OCI-LY7 (cell line): ENCODE results near the gene EPB41L4A. TPM values are rescaled to one million over a fixed set of nuclear protein-coding genes. Genes with fewer than 3 reads are reported as not detected.

Experiments used
- BruUV-seq: library from RNA; stranded (reverse); fragments of 400-500 nt; replicated peaks from 2 replicates; lab custom pipeline; 2021; lab: Mats Ljungman, UMichigan
- CTCF ChIA-PET: fragments of 300-600 bp; sonication (Branson Sonifier 250); formaldehyde crosslinking; loops from one replicate; lab custom pipeline; 2022; ENCODE audit warnings: antibody characterized with exemption; ENCODE audit not compliant: unreplicated experiment; lab: Charles Lee
- POLR2A ChIA-PET: fragments of 300-600 bp; sonication (Branson Sonifier 250); formaldehyde crosslinking; loops from one replicate; lab custom pipeline; 2022; ENCODE audit warnings: antibody characterized with exemption; lab: Charles Lee
- DNase-seq: peaks from one replicate; pipeline ENCODE4 v3.0.0-alpha.2; 2015; ENCODE audit warnings: low spot score
- H2AFZ ChIP-seq: fragments of 200-600 bp; sonication (generic), shearing (Covaris generic); 2 replicates; pipeline ENCODE4 v1.6.1; 2014; ENCODE audit warnings: mild to moderate bottlenecking, antibody characterized with exemption, low read length, moderate library complexity
- H3K27ac ChIP-seq: fragments of 200-600 bp; sonication (generic); 2 replicates; pipeline ENCODE4 v1.5.1; 2014; ENCODE audit warnings: mixed run types, low read depth, mild to moderate bottlenecking, moderate library complexity, low read length, inconsistent platforms; ENCODE audit not compliant: poor library complexity, severe bottlenecking
- H3K36me3 ChIP-seq: fragments of 200-600 bp; sonication (generic); 2 replicates; pipeline ENCODE4 v1.6.1; 2014; ENCODE audit warnings: mild to moderate bottlenecking, antibody characterized with exemption, low read length, moderate library complexity, mixed read lengths; ENCODE audit not compliant: insufficient read depth
- H3K4me1 ChIP-seq: fragments of 200-600 bp; sonication (generic); 2 replicates; pipeline ENCODE4 v1.5.1; 2014; ENCODE audit warnings: mild to moderate bottlenecking, low read length; ENCODE audit not compliant: insufficient read depth, poor library complexity, severe bottlenecking
- H3K4me2 ChIP-seq: fragments of 200-600 bp; sonication (generic); 2 replicates; pipeline ENCODE4 v1.6.1; 2014; ENCODE audit warnings: mild to moderate bottlenecking, low read length
- H3K4me3 ChIP-seq: fragments of 200-600 bp; sonication (generic); 2 replicates; pipeline ENCODE4 v1.5.1; 2014; ENCODE audit warnings: mild to moderate bottlenecking, low read depth, low read length; ENCODE audit not compliant: poor library complexity, severe bottlenecking
- H3K79me2 ChIP-seq: fragments of 200-600 bp; sonication (generic); 2 replicates; pipeline ENCODE4 v1.6.1; 2016; ENCODE audit warnings: low read depth, mild to moderate bottlenecking, low read length, moderate library complexity, mixed read lengths; ENCODE audit not compliant: insufficient read depth
- H3K9me2 ChIP-seq: fragments of 200-600 bp; sonication (generic); 2 replicates; pipeline ENCODE4 v1.6.1; 2016; ENCODE audit warnings: mild to moderate bottlenecking, low read length, mixed read lengths; ENCODE audit not compliant: insufficient read depth
- H3K9me3 ChIP-seq: fragments of 200-600 bp; sonication (generic); 2 replicates; pipeline ENCODE4 v1.6.1; 2014; ENCODE audit warnings: mild to moderate bottlenecking, mixed run types, low read length, mixed read lengths
- H4K20me1 ChIP-seq: fragments of 200-600 bp; sonication (generic); 2 replicates; pipeline ENCODE4 v1.6.1; 2014; ENCODE audit warnings: mild to moderate bottlenecking, antibody characterized with exemption, low read length, moderate library complexity, mixed read lengths; ENCODE audit not compliant: insufficient read depth
- EZH2phosphoT487 ChIP-seq: fragments of 200-600 bp; sonication (generic); IDR thresholded peaks from 2 replicates; pipeline ENCODE4 v1.6.1; 2018; ENCODE audit warnings: low read depth, borderline replicate concordance, mild to moderate bottlenecking, mixed run types, antibody characterized with exemption, low read length, moderate library complexity, mixed read lengths
- intact Hi-C: fragments of 100-400 bp; cut with micrococcal nuclease; formaldehyde crosslinking; loops from one replicate; pipeline ENCODE4 v1.10.0; 2022; ENCODE audit not compliant: unreplicated experiment
- total RNA-seq, 2 experiments: library from RNA; depleted of rRNA in 1 of 2; stranded (reverse); fragments of >200 nt in 1 of 2; shearing (Covaris generic) in 1 of 2; gene quantifications; 2 replicates each; pipeline ENCODE4 v1.2.3, GENCODE V29; 2014 to 2022
- TF ChIP-seq, protein P1 (sequence below): fragments of 200-600 bp; sonication (generic); conservative IDR thresholded peaks from 2 replicates; pipeline ENCODE4 v1.5.1; 2014; ENCODE audit warnings: mild to moderate bottlenecking, antibody characterized with exemption, low read length, moderate library complexity, mixed read lengths

Gene EPB41L4A
- total RNA-seq, 2 experiments from 2014 or later = 0.03 TPM; not detected in 1

DNA sequence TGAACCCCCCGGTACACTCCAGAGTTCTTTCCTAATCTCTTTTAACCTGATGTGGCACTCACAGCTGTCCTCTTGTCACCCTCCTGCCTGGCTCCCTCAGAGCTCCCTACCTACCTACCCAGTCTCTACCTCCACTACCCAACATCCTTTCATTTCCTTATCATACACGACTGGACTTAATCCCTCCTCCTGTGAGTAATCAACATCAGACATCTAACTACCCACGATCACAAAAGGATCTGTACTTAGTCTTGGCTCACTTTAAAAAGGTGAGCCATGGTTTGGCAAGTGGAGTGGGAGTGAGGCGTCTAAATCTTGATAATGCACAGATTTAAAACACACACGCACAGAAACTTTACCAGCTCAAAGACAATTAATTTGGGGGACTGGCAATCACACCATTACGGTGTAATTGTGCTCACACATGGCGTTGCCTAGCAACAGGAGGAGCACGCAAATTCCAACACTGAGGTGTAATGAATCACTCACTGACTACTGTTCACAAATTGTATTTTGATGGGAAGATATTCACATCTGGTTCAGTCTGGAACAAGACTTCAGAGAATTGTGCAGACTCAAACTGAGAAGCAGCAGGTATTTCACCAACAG, 235.9 kb downstream of the EPB41L4A start:
- no peak overlapping the region for H3K27ac ChIP-seq
- intact Hi-C loops = no loop called here
- ChIA-PET POLR2A (no interaction called here), CTCF (no interaction called here)
- no peaks in the 10 kb centered on the region for H3K36me3 ChIP-seq
- BruUV-seq = no TSS peak
- no peaks in the 10 kb centered on the region for H3K79me2 ChIP-seq
- H3K9me2 ChIP-seq = no peaks in the 10 kb centered on the region
- no peak for DNase-seq
- no peak overlapping the region for H3K4me3 ChIP-seq
- H3K4me1 ChIP-seq = no peaks in the 10 kb centered on the region
- no peak overlapping the region for H2AFZ ChIP-seq
- no peaks in the 10 kb centered on the region for H3K9me3 ChIP-seq
- H4K20me1 ChIP-seq = no peaks in the 10 kb centered on the region
- TF ChIP-seq, protein P1, sequence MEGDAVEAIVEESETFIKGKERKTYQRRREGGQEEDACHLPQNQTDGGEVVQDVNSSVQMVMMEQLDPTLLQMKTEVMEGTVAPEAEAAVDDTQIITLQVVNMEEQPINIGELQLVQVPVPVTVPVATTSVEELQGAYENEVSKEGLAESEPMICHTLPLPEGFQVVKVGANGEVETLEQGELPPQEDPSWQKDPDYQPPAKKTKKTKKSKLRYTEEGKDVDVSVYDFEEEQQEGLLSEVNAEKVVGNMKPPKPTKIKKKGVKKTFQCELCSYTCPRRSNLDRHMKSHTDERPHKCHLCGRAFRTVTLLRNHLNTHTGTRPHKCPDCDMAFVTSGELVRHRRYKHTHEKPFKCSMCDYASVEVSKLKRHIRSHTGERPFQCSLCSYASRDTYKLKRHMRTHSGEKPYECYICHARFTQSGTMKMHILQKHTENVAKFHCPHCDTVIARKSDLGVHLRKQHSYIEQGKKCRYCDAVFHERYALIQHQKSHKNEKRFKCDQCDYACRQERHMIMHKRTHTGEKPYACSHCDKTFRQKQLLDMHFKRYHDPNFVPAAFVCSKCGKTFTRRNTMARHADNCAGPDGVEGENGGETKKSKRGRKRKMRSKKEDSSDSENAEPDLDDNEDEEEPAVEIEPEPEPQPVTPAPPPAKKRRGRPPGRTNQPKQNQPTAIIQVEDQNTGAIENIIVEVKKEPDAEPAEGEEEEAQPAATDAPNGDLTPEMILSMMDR = no peak
- no peak for TF ChIP-seq EZH2phosphoT487
- H3K4me2 ChIP-seq = no peak overlapping the region

DNA sequence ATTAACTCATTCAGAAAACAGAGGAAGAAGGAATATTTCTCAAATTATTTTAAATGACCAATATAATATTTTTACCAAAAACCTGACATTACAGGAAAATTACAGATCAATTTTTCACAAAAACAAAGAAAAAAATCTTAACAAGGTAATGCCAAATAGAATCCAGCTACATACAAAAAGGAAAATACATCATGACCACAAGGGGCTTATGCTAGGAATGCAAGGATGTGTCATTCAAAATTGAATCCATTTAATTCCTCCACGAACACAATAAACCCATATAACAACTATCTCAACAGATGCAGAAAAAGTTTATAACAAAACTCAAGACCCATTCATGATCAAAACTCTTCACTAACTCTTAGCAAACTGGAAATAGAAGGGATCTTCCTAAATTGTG, 239.8 kb downstream of the EPB41L4A start:
- H3K4me1 ChIP-seq = peaks cover 6% of the 10 kb centered on the region
- no peaks in the 10 kb centered on the region for H3K9me3 ChIP-seq
- ChIA-PET POLR2A (no interaction called here), CTCF (no interaction called here)
- TF ChIP-seq, protein P1 = no peak
- TF ChIP-seq EZH2phosphoT487 = no peak
- H3K27ac ChIP-seq = no peak overlapping the region
- BruUV-seq = no TSS peak
- H3K79me2 ChIP-seq = no peaks in the 10 kb centered on the region
- H4K20me1 ChIP-seq = no peaks in the 10 kb centered on the region
- H3K4me3 ChIP-seq = no peak overlapping the region
- H3K4me2 ChIP-seq = no peak overlapping the region
- H3K36me3 ChIP-seq = no peaks in the 10 kb centered on the region
- no peak overlapping the region for H2AFZ ChIP-seq
- intact Hi-C loops = loop anchor here (10.0 kb wide), 1 partner anchor 576 kb away; no protein-coding TSS in a partner anchor
- DNase-seq = no peak
- no peaks in the 10 kb centered on the region for H3K9me2 ChIP-seq

DNA sequence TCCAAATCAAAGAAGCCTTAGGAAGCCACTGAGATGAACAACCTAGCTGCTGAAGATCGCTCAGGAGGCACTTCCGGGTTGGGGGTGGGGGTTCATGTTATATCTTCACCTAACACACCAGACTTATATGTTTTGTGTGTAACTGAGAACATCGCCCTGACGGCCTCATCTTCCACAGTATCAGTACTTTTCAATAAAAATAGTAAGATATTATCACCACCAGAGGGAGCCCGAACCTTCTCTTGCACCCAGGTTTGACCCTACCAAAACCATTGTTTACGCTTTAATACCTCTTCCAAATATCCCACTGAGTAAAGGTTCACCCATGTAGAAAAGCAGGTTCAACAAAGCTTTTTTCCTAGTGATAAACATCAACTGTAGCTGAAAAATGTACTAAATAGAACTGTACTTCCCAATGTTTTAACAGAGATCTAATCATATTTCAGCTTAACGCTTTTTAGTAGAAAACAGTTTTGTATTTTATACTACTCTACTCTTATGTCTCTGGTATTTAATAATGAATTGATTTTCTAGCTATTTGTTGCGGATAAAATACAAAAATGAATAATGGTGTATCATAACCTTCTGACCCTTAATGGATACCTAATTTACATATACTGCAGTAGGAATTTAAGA, 244.0 kb downstream of the EPB41L4A start:
- intact Hi-C loops = loop anchor here (1.0 to 10.0 kb wide), 2 partner anchors 245 to 580 kb away; no protein-coding TSS in a partner anchor
- POLR2A ChIA-PET = interaction anchor here (0.6 to 1.2 kb wide), 4 partner anchors 244 to 1083 kb away, joined by 3 to 4 read pairs (median 3); partner anchors contain the start of gene WDR36

More for the DNA sequence above, 244.0 kb downstream of the EPB41L4A start:
- Histone ChIP-seq H3K79me2 (no peaks in the 10 kb centered on the region), H4K20me1 (no peaks in the 10 kb centered on the region), H2AFZ (peak overlapping the region; percentile 79; the same call in 1 of the 2 replicates), H3K9me2 (no peaks in the 10 kb centered on the region), H3K9me3 (no peaks in the 10 kb centered on the region), H3K4me1 (peaks cover 9% of the 10 kb centered on the region), H3K4me3 (peak overlapping the region; percentile 30), H3K27ac (no peak overlapping the region), H3K36me3 (no peaks in the 10 kb centered on the region), H3K4me2 (peak overlapping the region; percentile 52)
- CTCF ChIA-PET = no interaction called here
- DNase-seq = peak; percentile 81
- BruUV-seq = no TSS peak
- TF ChIP-seq, protein P1 = peak; percentile 91
- TF ChIP-seq EZH2phosphoT487 = no peak
